ENCODE results near the gene ST3GAL4.
"Not testable (repeated sequence)": the region's sequence is repeated elsewhere in the genome, so short reads cannot be mapped to it uniquely, and the experiment has no call there.

Gene ST3GAL4

DNA sequence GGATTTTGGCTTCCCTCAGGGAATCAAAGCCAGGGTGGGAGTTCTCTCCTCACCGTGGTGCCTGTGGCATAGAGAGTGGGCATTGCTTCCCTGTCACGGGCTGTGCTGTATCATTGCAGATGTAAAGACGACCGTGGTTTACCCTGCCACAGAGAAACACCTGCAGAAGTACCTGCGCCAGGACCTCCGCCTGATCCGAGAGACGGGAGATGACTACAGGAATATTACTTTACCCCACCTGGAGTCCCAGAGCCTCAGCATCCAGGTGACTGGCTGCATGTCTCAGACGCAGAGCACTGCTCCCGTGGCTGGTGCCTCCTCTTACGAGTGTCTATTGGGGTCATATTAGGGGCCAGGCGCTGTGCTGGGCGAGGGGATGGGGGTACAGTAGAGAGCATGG, 24.2 kb upstream of the ST3GAL4 start:
- no peak for DNase-seq

DNA sequence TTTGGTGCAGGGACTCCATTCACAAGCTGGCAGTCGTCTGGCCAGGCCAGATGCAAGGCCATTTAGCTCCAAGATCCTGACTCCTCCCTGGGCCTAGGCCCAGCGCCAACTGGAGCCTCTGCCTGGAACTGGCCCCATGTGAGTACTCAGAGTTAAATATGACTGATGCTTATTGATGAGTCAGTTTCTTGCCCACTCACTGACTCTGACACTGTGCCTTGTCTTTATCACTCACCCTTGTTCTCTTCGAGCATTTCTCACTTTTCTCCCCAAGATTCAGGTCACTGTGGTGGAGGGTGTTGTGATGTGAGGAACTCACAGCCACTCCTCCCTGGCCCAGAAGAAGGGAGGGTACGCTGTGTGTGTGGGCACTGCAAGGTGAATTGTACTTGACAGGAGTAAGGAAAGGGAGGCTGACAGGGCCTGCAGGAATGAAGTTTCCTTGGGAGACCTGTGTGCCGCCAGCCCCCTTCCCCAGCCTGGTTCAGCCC, 23.2 kb upstream of the ST3GAL4 start:
- peak; percentile 36 for DNase-seq

DNA sequence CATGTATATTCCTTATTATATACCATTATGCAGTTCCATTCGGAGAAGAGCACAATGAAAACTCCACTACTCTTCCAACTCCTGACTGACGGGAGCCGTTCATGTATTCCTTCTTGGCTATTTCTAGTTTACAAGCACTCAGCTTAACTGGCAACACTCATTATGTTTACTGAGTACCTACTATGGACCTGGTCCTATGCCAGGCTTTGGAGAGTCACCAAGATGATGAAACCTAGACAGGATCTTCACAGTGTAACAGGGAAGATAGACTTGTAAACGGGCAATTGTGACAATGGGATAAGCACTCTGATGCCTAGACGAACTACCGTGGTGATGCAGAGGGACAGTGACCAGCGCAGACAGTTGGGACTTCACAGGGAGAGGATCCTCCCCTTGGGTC, 22.3 kb upstream of the ST3GAL4 start:
- no peak for DNase-seq

DNA sequence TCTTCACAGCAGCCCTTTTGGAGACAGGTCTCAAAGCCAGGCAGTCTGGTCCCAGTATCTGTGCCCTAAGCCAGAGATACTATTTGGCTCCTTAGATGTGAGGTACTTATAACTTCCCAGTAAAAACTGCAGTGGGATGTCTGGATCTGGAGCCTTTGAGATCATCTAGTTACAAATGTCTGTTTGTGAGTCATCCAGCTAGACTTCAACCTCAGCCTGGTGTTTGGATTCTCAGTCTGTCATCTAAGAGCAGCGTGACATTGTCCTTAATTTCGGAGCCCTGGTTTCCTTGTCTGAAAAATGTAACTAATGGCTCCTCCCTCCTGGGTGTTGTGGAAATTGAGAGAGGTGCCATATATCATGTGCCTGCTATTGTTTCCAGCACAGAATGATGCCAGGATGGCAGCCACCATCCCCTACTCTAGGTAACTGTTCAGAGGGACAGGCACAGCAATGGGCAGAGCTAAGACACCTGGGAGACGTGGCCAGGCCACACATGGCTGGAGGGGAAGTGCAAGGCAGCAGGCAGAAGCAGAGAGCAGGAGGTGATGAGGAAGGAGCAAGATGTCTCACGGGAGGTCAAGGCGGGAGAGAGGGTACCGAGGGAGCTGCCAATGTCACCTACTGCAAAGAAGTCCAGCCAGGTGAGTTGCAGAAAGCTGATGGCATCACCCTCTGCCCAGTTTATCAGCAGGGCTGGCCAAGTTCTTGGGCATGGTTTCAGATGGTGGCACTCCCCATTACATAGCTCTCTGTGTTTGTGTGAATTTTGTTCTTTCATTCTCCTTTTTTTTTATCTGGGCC, 20.6 kb upstream of the ST3GAL4 start:
- no peak for DNase-seq

DNA sequence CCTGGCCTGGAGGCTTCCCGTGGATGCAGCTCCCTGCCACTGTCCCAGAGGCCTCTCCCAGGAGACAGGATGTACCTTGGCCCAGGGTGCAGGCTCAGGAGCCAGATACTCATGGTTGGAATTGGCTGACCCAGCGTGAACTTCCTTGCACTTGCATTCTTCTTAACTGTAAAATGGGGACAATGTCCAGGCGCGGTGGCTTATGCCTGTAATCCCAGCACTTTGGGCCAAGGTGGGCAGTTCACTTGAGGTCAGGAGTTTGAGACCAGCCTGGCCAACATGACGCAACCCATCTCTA, 20.1 kb upstream of the ST3GAL4 start:
- DNase-seq = no peak

DNA sequence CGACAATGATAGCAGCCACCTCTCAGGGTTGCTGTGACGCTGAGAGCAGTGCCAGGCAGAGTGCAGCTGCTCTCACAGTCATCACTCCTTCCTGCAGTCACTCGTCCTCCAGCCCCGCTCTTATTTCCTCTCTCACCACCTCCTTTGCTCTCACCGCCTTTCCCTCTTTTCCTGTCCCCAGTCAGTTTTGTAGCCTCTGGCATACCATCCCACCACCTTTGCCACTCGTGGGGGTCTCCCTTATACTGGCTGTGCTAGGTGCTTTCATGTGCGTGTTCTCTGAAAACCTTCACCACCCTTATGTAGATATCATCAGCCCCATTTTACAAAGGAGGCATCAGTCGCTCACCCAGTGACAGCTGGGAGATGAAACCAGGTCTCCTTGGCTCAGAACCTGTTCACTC, 19.3 kb upstream of the ST3GAL4 start:
- DNase-seq = no peak

DNA sequence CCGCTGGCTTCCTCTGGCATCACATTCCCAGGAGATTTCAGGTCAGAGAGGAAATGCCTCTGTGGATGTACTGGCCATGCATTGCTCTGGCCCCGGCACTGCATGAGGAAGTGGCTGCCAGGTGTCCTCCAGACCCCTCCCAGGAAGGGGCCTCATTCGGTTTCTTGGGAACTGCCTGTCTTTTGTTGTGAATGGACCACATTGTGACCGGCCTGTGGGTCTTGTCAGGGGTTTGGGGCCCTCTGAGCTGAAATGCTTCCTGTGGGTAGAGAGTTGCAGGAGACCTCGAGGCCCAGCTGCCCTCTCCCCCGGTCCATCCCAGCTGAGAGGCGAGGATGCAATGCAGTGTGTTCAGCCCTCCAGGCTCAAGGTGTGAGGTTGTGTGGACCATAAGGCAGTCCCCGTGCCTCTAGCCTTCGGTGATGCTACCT, 18.8 kb upstream of the ST3GAL4 start:
- DNase-seq = no peak

DNA sequence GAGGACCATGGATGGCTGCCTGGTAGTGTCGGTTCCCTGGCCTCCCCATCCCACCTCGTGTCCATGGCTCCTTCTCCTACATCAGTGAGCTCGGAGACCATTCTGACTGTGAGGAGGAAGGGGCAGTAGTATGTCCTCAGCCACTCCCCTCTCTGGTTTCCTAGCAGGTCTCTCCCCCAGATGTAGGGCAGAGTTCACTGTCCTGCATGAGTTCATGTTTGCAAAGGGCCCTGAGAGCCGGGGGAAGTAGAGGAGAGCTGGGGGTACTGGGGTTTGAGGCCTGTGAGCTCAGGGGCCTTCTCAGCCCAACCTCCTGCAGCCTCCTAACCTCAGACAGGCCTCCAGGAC, 18.4 kb upstream of the ST3GAL4 start:
- no peak for DNase-seq

DNA sequence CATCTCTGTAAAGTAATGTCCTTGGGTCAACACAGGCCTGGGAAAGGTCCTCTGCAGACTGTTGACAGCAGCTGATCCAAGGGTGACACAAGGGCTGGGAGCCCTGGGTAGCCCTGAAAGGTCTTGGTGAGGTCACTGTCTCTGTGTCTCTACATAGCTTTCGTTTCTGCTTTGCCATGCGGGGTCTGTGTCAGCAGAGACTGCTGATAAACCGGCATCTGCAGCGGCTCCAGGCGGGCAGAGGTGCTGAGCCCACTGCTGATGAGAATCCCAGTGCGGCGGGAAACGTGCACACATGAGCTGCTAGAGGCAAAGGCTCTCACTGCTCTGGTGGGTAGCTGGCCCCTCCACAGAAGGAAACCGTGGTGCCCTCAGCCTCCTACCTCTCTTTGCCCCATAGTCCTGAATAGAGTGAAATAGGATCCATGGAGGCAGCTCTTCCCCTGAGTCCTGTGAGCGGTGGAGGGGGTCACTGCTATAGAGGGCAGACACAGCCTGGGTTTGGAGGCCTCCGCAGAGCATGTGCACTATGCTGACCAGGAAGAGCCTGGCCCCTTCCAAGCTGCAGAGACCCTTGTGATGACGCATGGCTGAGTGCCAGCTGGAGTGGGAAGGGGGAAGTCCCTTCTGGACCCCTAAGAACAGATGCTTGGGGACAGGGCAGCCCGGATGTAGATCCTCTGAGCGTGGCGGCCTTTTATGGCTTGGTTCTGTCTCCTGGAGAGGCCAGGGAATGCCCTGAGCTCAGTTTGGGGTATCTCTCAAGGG, 17.8 kb upstream of the ST3GAL4 start:
- DNase-seq = no peak

DNA sequence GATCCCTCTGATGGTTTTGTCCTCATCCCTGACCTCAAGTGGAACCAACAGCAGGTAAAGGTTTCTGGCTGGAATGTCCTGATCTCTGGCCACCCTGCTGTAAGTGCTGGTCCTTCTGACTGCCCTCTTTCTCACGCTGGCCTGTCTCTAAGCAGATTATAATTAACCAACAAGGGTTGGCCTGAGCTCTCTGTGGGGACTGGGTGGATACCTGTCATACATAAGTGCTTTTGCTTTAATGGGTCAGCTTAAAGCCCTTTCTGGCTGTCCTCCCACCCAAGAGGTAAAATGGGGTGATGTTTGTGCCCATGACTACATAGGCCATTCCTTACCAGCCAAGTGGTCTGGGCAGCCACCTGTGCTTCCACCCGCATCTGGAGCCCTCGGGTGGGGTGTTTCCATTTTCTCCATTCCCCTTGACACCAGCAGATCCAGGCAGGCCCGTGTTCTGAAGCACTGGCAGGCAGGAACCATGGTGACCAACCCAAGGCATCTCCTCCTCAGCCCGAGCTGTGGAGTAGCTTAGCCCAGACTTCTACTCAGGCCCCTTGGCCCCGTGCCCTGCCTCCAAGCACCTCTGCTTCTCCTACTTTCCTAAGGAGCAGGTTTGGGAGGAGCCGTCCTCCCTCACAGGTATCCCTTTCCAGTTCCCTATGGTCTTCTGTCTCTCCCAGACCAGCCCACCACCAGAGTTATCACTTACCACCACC, 17.0 kb upstream of the ST3GAL4 start:
- no peak for DNase-seq

DNA sequence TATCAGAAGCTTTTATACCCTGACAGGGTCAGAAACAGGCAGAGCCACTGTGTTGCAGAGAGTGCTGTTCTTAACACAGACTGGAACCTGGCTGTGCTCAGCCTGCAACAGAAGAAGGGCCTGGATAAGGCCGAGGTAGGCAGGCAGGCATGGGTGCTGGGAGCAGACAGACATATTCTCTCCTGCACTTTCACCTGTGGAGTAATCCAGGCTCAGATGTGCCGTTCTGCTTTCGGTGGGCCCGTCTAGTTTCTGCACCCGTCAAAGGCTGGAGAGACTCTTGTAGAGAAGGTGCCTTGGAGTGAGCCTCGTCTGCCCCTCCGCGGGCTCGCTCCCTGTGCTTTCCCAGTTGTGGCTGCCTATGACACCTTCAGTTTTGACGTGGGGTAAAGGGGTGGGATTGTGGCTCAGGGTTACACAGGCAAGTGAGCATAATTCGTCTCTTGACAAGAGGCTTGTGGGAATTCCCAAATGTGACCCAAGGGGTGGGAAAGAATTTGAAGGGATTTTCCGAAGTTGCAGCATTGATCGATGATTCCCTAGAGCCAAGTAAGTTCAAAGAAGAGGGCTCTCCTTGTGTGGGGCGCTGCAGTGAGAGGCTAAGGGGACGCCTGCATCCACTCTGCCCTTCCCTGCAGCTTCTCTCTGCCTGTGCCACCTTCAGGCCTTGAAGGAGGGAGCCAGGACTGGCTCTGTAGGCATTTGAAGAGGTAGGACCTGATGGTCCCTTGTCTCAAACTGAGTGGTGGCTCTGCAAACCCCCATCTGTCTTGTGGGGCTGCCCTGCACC, 16.2 kb upstream of the ST3GAL4 start:
- DNase-seq = no peak

DNA sequence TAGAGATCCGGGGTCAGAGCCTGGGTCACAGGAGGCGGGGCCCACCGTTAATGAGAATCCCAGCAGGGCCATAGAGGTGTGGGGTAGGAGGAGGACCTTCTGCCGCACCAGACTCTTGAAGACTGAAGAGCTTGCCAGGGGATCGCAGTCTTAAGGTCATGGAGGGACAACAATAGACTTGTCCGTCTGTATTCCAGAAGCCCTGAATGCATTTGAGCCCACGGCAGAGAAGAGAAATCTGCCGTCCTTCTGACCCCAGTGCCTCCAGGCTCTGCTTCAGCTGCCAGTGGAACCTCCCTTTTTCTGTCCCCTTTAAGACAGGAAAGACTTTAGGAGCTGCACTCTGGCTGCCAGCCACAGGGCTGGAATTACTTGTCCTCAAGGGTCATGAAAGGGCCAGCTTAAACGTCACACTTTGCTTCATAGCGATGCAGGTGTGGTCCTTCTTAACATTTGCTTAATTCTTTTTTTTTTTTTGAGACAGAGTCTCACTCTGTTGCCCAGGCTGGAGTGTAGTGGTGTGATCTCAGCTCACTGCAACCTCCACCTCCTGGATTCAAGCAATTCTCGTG, 15.5 kb upstream of the ST3GAL4 start:
- no peak for DNase-seq

DNA sequence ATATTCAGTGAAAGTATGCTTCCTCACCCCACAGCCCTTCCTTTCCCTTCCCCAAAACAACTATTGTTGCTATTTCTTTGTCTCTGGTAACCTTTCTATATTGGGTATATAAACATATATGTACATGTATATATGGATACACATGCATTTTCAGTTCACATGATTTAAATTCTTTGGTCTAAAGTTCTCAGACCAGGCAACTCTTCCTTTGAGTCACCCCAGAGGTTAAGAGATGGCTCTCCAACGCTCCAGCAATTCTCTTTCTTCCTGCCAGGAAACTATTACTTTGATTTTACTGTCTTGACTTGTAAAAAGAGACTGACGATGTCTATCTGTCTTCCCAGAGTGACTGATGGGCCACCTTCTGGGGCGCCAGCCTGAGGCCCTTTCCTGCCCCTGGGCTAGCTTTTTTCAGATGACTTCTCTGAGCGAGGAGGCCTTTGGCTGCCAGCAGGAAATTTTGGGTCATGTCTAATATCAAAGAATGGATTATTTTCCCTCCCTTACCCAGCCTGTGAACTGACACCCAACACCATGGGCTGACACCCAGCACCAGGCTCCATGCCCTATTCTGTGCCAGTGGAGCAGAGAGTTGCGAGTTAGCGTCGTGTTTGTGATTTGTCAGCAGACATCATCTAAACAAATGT, 14.4 kb upstream of the ST3GAL4 start:
- no peak for DNase-seq

DNA sequence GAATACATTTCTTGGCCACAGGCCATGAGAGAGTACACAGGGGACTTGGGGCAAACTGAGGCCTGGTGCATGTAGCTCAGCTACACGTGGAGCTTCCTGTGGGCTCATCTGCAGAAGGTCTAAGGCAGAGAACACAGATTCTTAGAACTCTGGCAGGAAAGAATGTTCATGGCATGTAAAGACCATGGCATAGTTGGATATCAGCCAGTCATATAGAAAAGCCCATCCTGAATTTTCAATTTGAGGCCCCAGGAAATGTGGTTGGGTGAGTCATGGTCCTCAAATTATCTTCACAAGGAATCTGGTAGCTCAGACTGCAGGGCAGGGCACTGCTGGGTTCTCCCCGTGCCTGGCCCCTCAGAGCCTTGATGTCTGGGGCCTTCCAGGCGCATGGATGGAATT, 13.7 kb upstream of the ST3GAL4 start:
- DNase-seq = no peak

DNA sequence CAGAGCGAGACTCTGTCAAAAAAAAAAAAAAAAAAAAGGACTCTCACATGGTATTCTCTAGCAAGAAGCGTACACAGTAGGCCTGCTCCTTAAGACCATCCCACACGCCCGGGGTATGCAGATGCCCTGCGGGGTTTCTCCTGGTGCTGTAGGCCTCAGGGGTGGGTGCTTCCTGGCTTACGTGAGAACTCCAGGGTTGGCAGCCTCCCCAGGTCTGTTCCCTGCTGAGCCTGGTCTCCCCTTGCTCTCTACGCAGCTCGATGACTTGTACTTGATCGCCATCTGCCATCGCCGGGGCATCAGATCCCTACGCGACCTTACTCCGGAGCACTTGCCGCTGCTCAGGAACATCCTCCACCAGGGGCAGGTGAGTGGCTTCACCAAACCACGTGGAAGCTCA, 12.4 kb upstream of the ST3GAL4 start:
- no peak for DNase-seq

DNA sequence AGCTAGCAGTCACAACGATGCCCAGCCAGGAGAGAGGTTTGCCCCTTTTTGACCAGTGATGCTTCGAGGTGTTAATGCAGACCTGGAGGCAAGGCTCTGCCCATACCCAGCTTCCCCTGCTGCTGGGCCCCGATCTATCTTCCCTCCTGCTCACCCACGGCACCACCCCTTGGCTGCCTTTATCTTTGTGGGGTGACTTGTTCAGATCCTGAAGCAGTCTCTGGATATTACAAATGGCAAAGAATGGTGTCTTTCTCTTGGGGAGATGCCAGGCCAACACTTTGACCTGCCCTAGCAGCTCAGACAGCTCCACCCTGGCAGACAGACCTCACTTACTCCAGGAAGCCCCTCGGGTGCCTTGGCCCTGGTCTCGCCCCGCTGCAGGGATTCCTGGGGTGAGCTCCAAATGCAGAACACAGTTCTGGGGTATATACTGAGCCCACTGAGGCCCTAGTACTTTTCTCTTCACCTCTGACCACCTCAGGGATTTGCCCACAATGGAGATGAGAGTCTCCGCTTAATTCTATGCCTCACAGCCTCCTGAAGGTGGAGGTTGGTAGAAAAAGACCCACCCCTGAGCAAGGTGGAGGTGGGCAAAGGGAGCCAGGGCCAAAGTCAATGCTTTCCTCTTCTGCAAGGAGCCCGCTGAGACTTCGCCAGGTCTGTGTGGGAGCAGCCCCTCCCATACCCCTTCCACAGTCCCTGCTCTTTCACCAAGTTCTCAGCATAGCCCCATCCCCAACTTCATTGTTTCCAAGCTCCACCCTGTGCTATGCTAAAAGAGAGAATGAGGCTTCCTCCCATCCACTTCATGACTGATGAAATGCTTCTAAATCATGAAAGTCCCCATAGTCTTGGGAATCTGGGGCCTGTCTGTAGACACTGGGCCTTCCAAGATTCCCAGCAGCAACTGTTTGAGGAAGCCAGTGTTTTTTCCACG, 11.1 kb upstream of the ST3GAL4 start:
- DNase-seq = no peak

DNA sequence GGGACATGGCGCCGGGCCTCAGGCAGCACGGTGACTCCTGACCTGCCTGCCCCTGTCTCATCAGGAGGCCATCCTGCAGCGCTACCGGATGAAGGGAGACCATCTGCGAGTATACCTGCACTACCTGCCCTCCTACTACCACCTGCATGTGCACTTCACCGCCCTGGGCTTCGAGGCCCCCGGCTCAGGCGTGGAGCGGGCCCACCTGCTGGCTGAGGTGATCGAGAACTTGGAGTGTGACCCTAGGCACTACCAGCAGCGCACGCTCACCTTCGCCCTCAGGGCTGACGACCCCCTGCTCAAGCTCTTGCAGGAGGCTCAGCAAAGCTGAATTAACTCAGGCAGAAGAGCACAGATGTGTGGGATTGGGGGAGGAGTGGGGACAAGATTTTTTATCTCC, 10.2 kb upstream of the ST3GAL4 start:
- no peak for DNase-seq

DNA sequence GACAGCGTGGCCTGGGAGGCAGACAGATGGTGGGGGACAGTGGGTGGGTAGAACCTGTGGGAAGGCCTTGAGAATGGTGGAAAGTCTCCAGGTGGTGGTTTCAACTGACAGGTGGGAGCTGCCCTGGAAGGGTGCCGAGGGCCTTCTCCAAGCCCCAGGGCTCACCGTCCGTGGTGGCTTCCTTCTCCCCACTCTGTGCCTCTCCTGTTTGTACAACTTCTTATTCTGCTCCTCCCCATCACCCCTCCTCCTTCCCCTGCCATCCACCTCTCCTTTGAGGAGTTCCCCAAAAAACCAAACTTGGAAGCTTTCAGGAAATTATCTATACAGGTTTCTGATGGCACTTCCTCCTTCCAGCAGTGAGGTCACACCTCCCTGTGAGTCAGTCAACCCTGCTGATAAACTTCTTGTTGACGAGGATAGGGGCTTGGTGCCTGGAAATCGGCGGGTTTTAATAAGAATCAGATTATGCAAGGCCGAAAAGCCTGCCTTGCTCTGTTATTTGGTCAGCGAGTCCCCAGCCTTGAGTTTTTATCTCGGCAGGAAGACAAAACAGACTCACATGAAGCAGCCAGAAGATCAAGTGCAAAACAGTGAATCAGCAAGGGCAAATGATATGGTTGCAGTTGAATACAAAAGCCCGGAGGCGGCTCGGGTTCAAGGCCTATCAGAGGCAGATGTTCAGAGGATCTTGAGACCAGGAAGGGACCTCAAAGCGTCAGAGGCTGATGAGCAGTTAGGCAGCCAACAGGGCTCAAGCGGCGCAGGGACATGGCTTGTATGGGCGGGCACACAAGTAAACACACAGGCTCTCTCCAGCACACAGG, 9.5 kb upstream of the ST3GAL4 start:
- no peak for DNase-seq

DNA sequence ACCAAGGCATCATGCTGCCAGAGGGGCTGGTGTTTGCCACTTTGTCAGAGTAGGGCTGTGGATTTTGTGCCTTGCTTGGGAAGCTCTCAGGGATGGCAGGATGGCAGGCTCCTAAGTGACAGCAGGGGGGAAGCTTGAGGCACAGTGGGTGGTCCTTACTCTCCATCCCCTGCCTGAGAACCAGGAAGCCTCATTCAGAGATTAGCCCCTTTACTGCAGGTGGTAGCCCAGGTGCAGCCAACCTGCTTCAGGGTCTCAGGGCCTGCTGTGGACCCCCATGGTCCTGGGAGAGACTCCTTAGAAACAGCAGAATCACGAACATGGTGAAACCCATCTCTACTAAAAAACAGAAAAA, 8.9 kb upstream of the ST3GAL4 start:
- DNase-seq = no peak

DNA sequence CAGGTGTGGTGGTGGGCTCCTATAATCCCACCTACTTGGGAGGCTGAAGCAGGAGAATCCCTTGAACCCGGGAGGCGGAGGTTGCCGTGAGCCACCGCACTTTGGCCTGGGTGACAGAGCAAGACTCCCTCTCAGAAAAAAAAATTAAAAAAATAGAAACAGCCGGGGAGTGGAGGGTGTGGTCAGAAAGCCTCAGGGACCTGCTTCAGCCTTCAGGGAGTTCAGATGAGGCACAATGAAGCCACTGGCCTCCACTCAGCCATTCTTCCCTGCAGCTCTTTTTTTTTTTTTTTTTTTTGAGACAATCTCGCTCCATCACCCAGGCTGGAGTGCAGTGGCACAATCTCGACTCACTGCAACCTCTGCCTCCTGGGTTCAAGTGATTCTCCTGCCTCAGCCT, 8.5 kb upstream of the ST3GAL4 start:
- not testable (repeated sequence) for DNase-seq

Measured in CD4-positive, alpha-beta T cell treated with Interleukin-12 subunit alpha and Interleukin-12 subunit beta, for 1 hour (primary cell).